ENCODE results near the gene CD48.

GRCh38 chr1:160658162-160658813 lies 53.3 kb downstream of the CD48 start:
- TF ChIP-seq SMC3 (IDR thresholded peaks at IDR 0.05; ENCODE audit: low read depth, low read length) (no peak), POLR2A (IDR thresholded peaks at IDR 0.05; ENCODE audit: low read depth, low read length) (no peak), CTCF (conservative IDR thresholded peaks at IDR 0.05; ENCODE audit: low read depth, low read length) (no peak), NFE2L2 (IDR thresholded peaks at IDR 0.05; ENCODE audit: low read depth, low read length) (no peak), RFX5 (IDR thresholded peaks at IDR 0.05; ENCODE audit: low read depth, low read length) (no peak), CEBPB (IDR thresholded peaks at IDR 0.05; ENCODE audit: low read depth, low read length) (no peak), MAFK (IDR thresholded peaks at IDR 0.05; ENCODE audit: low read depth, low read length) (no peak), USF2 (IDR thresholded peaks at IDR 0.05; ENCODE audit: low read depth, low read length) (no peak)
